ENCODE measurements around the gene LYPLAL1.
"Not testable (repeated sequence)": the region's sequence is repeated elsewhere in the genome, so short reads cannot be mapped to it uniquely, and the experiment has no call there.

The LYPLAL1 gene

GRCh38 chr1:219210067-219210466 lies 36.4 kb downstream of the LYPLAL1 start:
- Mint-ChIP-seq H3K9me3 (no peaks in the 10 kb centered on the region), H3K27me3 (no peaks in the 10 kb centered on the region), H3K36me3 (peaks cover 3% of the 10 kb centered on the region), H3K4me1 (no peaks in the 10 kb centered on the region), H3K4me3 (no peak overlapping the region), H3K27ac (no peak overlapping the region)
- CTCF ChIA-PET, result interaction anchor here (1.2 kb wide), 1 partner anchor 10 kb away, joined by 3 read pairs; no protein-coding TSS in a partner anchor
- no peak for DNase-seq

GRCh38 chr1:219215477-219215876 lies 41.8 kb downstream of the LYPLAL1 start:
- H3K27ac Mint-ChIP-seq, result no peak overlapping the region
- CTCF ChIA-PET, result no interaction called here
- no peaks in the 10 kb centered on the region for H3K9me3 Mint-ChIP-seq
- no peak for DNase-seq
- H3K4me1 Mint-ChIP-seq, result no peaks in the 10 kb centered on the region
- H3K4me3 Mint-ChIP-seq, result no peak overlapping the region
- no peaks in the 10 kb centered on the region for H3K27me3 Mint-ChIP-seq
- H3K36me3 Mint-ChIP-seq, result peaks cover 9% of the 10 kb centered on the region

- Mint-ChIP-seq H3K4me3 (no peak overlapping the region), H3K27ac (no peak overlapping the region), H3K9me3 (no peaks in the 10 kb centered on the region), H3K4me1 (no peaks in the 10 kb centered on the region), H3K27me3 (no peaks in the 10 kb centered on the region), H3K36me3 (peaks cover 6% of the 10 kb centered on the region)
- no peak for DNase-seq
- CTCF ChIA-PET, result interaction anchor here (0.6 kb wide), 1 partner anchor 1588 kb away, joined by 4 read pairs; no protein-coding TSS in a partner anchor
Measured at GRCh38 chr1:219220945-219221344, 47.3 kb downstream of the LYPLAL1 start.

GRCh38 chr1:219223496-219223895 lies 49.8 kb downstream of the LYPLAL1 start:
- H3K36me3 Mint-ChIP-seq, result peaks cover 6% of the 10 kb centered on the region
- no peaks in the 10 kb centered on the region for H3K9me3 Mint-ChIP-seq
- no peak overlapping the region for H3K27ac Mint-ChIP-seq
- no peak overlapping the region for H3K4me3 Mint-ChIP-seq
- no peak for DNase-seq
- CTCF ChIA-PET, result no interaction called here
- H3K27me3 Mint-ChIP-seq, result no peaks in the 10 kb centered on the region
- H3K4me1 Mint-ChIP-seq, result no peaks in the 10 kb centered on the region

GRCh38 chr1:219226196-219226595 lies 52.5 kb downstream of the LYPLAL1 start:
- CTCF ChIA-PET, result no interaction called here
- Mint-ChIP-seq H3K27ac (no peak overlapping the region), H3K36me3 (no peaks in the 10 kb centered on the region), H3K4me3 (no peak overlapping the region), H3K9me3 (no peaks in the 10 kb centered on the region), H3K4me1 (no peaks in the 10 kb centered on the region), H3K27me3 (no peaks in the 10 kb centered on the region)
- no peak for DNase-seq

- H3K9me3 Mint-ChIP-seq, result no peaks in the 10 kb centered on the region
- DNase-seq, result no peak
- no peaks in the 10 kb centered on the region for H3K27me3 Mint-ChIP-seq
- no peaks in the 10 kb centered on the region for H3K36me3 Mint-ChIP-seq
- H3K4me1 Mint-ChIP-seq, result no peaks in the 10 kb centered on the region
- CTCF ChIA-PET, result no interaction called here
- no peak overlapping the region for H3K4me3 Mint-ChIP-seq
- no peak overlapping the region for H3K27ac Mint-ChIP-seq
Measured at GRCh38 chr1:219227360-219228057, 53.8 kb downstream of the LYPLAL1 start.

GRCh38 chr1:219228058-219228419 lies 54.4 kb downstream of the LYPLAL1 start:
- Mint-ChIP-seq H3K4me1 (no peaks in the 10 kb centered on the region), H3K4me3 (no peak overlapping the region), H3K27me3 (no peaks in the 10 kb centered on the region), H3K36me3 (no peaks in the 10 kb centered on the region), H3K9me3 (no peaks in the 10 kb centered on the region), H3K27ac (no peak overlapping the region)
- DNase-seq, result no peak
- CTCF ChIA-PET, result no interaction called here

- no peaks in the 10 kb centered on the region for H3K9me3 Mint-ChIP-seq
- CTCF ChIA-PET, result no interaction called here
- no peaks in the 10 kb centered on the region for H3K36me3 Mint-ChIP-seq
- no peak overlapping the region for H3K27ac Mint-ChIP-seq
- no peaks in the 10 kb centered on the region for H3K4me1 Mint-ChIP-seq
- H3K4me3 Mint-ChIP-seq, result no peak overlapping the region
- H3K27me3 Mint-ChIP-seq, result no peaks in the 10 kb centered on the region
- no peak for DNase-seq
Measured at GRCh38 chr1:219232890-219233289, 59.2 kb downstream of the LYPLAL1 start.

GRCh38 chr1:219235903-219236481 lies 62.3 kb downstream of the LYPLAL1 start:
- Mint-ChIP-seq H3K4me1 (no peaks in the 10 kb centered on the region), H3K4me3 (no peak overlapping the region), H3K27ac (no peak overlapping the region), H3K36me3 (no peaks in the 10 kb centered on the region), H3K27me3 (no peaks in the 10 kb centered on the region), H3K9me3 (no peaks in the 10 kb centered on the region)
- DNase-seq, result no peak
- CTCF ChIA-PET, result no interaction called here

- H3K4me1 Mint-ChIP-seq, result no peaks in the 10 kb centered on the region
- DNase-seq, result no peak
- H3K9me3 Mint-ChIP-seq, result no peaks in the 10 kb centered on the region
- H3K27ac Mint-ChIP-seq, result no peak overlapping the region
- H3K36me3 Mint-ChIP-seq, result no peaks in the 10 kb centered on the region
- no peak overlapping the region for H3K4me3 Mint-ChIP-seq
- H3K27me3 Mint-ChIP-seq, result no peaks in the 10 kb centered on the region
- CTCF ChIA-PET, result no interaction called here
Measured at GRCh38 chr1:219236933-219237610, 63.4 kb downstream of the LYPLAL1 start.

- Mint-ChIP-seq H3K4me3 (no peak overlapping the region), H3K27me3 (no peaks in the 10 kb centered on the region), H3K27ac (no peak overlapping the region), H3K4me1 (no peaks in the 10 kb centered on the region), H3K9me3 (no peaks in the 10 kb centered on the region), H3K36me3 (no peaks in the 10 kb centered on the region)
- DNase-seq, result no peak
- CTCF ChIA-PET, result no interaction called here
Measured at GRCh38 chr1:219239518-219239917, 65.8 kb downstream of the LYPLAL1 start.

- CTCF ChIA-PET, result no interaction called here
- H3K4me3 Mint-ChIP-seq, result no peak overlapping the region
- H3K4me1 Mint-ChIP-seq, result no peaks in the 10 kb centered on the region
- no peaks in the 10 kb centered on the region for H3K36me3 Mint-ChIP-seq
- H3K9me3 Mint-ChIP-seq, result no peaks in the 10 kb centered on the region
- H3K27ac Mint-ChIP-seq, result no peak overlapping the region
- no peaks in the 10 kb centered on the region for H3K27me3 Mint-ChIP-seq
- no peak for DNase-seq
Measured at GRCh38 chr1:219244864-219245263, 71.2 kb downstream of the LYPLAL1 start.

- no peaks in the 10 kb centered on the region for H3K9me3 Mint-ChIP-seq
- CTCF ChIA-PET, result no interaction called here
- no peak overlapping the region for H3K4me3 Mint-ChIP-seq
- no peaks in the 10 kb centered on the region for H3K27me3 Mint-ChIP-seq
- no peak for DNase-seq
- H3K36me3 Mint-ChIP-seq, result no peaks in the 10 kb centered on the region
- H3K27ac Mint-ChIP-seq, result no peak overlapping the region
- no peaks in the 10 kb centered on the region for H3K4me1 Mint-ChIP-seq
Measured at GRCh38 chr1:219247441-219247840, 73.8 kb downstream of the LYPLAL1 start.

- H3K9me3 Mint-ChIP-seq, H3K4me1 Mint-ChIP-seq, DNase-seq, CTCF ChIA-PET, H3K27me3 Mint-ChIP-seq, H3K36me3 Mint-ChIP-seq, H3K4me3 Mint-ChIP-seq, H3K27ac Mint-ChIP-seq: not testable (repeated sequence)
Measured at GRCh38 chr1:219250468-219250867, 76.8 kb downstream of the LYPLAL1 start.

GRCh38 chr1:219257751-219258150 lies 84.1 kb downstream of the LYPLAL1 start:
- peaks cover 10% of the 10 kb centered on the region for H3K9me3 Mint-ChIP-seq
- DNase-seq, result no peak
- CTCF ChIA-PET, result no interaction called here
- H3K4me1 Mint-ChIP-seq, result no peaks in the 10 kb centered on the region
- H3K27ac Mint-ChIP-seq, result no peak overlapping the region
- no peak overlapping the region for H3K4me3 Mint-ChIP-seq
- H3K27me3 Mint-ChIP-seq, result no peaks in the 10 kb centered on the region
- no peaks in the 10 kb centered on the region for H3K36me3 Mint-ChIP-seq

All from activated naive CD4-positive, alpha-beta T cell treated with anti-CD3 and anti-CD28 coated beads, Interleukin-2, amount 10 ng/mL, durations not matched to agents 7 days and 5 days (primary cell).